GM23338 (cell line): ENCODE results near the gene PIPOX. TPM values are rescaled to one million over a fixed set of nuclear protein-coding genes. Genes with fewer than 3 reads are reported as not detected.

ENCODE experiments used
- ATAC-seq: fragments of 200-7000 bp; cut with Tn5 transposase; 3 replicates; pipeline ENCODE4 v1.9.1; 2020
- DNase-seq: peaks from one replicate; pipeline ENCODE4 v3.0.0-alpha.2; 2015; ENCODE audit warnings: low spot score
- H2AFZ ChIP-seq: fragments of 200-600 bp; sonication (generic); 2 replicates; pipeline ENCODE4 v1.8.0; 2016; ENCODE audit warnings: antibody characterized with exemption, mild to moderate bottlenecking, moderate library complexity
- H3F3A ChIP-seq: fragments of 200-600 bp; sonication (generic); replicated peaks from 2 replicates; pipeline ENCODE4 v1.8.0; 2017; ENCODE audit warnings: antibody characterized with exemption, mixed run types, low read depth
- H3K27ac ChIP-seq: fragments of 200-600 bp; sonication (generic); 2 replicates; pipeline ENCODE4 v1.6.1; 2016; ENCODE audit warnings: low read depth
- H3K27me3 ChIP-seq: fragments of 200-600 bp; sonication (generic); 2 replicates; pipeline ENCODE4 v1.8.0; 2016; ENCODE audit warnings: mild to moderate bottlenecking, mixed run types, moderate library complexity; ENCODE audit not compliant: insufficient read depth
- H3K36me3 ChIP-seq: fragments of 200-600 bp; sonication (generic); 2 replicates; pipeline ENCODE4 v1.8.0; 2016; ENCODE audit warnings: mild to moderate bottlenecking; ENCODE audit not compliant: insufficient read depth
- H3K4me1 ChIP-seq: fragments of 200-600 bp; sonication (generic); 2 replicates; pipeline ENCODE4 v1.8.0; 2016; ENCODE audit warnings: mild to moderate bottlenecking, moderate library complexity; ENCODE audit not compliant: insufficient read depth
- H3K4me2 ChIP-seq: fragments of 200-600 bp; sonication (generic); 2 replicates; pipeline ENCODE4 v1.7.1; 2017; ENCODE audit warnings: mixed run types
- H3K4me3 ChIP-seq: fragments of 200-600 bp; sonication (generic); 2 replicates; pipeline ENCODE4 v1.6.1; 2016; ENCODE audit warnings: mixed run types
- H3K79me2 ChIP-seq: fragments of 200-600 bp; sonication (generic); replicated peaks from 2 replicates; pipeline ENCODE4 v1.8.0; 2017; ENCODE audit warnings: mild to moderate bottlenecking; ENCODE audit not compliant: insufficient read depth
- H3K9me2 ChIP-seq: fragments of 200-600 bp; sonication (generic); 2 replicates; pipeline ENCODE4 v1.8.0; 2017; ENCODE audit not compliant: insufficient read depth
- H4K20me1 ChIP-seq: fragments of 200-600 bp; sonication (generic); replicated peaks from 2 replicates; pipeline ENCODE4 v1.8.0; 2017; ENCODE audit warnings: mild to moderate bottlenecking; ENCODE audit not compliant: insufficient read depth
- H3K27ac Mint-ChIP-seq: 2 replicates; pipeline ENCODE4 v1.8.0; 2020; ENCODE audit warnings: inconsistent platforms, mild to moderate bottlenecking, moderate library complexity, mixed read lengths
- H3K27me3 Mint-ChIP-seq: 3 replicates; pipeline ENCODE4 v1.8.0; 2022; ENCODE audit warnings: low read depth, mild to moderate bottlenecking, moderate library complexity, mixed read lengths, inconsistent platforms; ENCODE audit not compliant: insufficient read depth, poor library complexity
- H3K36me3 Mint-ChIP-seq: 3 replicates; pipeline ENCODE4 v1.8.0; 2021; ENCODE audit warnings: low read depth, mild to moderate bottlenecking, inconsistent platforms, moderate library complexity, mixed read lengths
- H3K4me1 Mint-ChIP-seq: 3 replicates; pipeline ENCODE4 v1.8.0; 2020; ENCODE audit warnings: mild to moderate bottlenecking, inconsistent platforms, mixed read lengths
- H3K4me3 Mint-ChIP-seq: 3 replicates; pipeline ENCODE4 v1.8.0; 2021; ENCODE audit warnings: moderate library complexity, mild to moderate bottlenecking, inconsistent platforms, mixed read lengths
- H3K9me3 Mint-ChIP-seq: 3 replicates; pipeline ENCODE4 v1.8.0; 2020; ENCODE audit warnings: moderate library complexity, mild to moderate bottlenecking, inconsistent platforms, mixed read lengths
- CREB1 ChIP-seq: fragments of 250-450 bp; sonication (Bioruptor Pico); IDR thresholded peaks from 2 replicates; pipeline ENCODE4 v1.5.0; 2020; ENCODE audit warnings: low read depth, mild to moderate bottlenecking, moderate library complexity
- CTCF ChIP-seq, 2 experiments: fragments of 200-600 bp in 1 of 2; sonication (generic) in 1 of 2; conservative IDR thresholded peaks; 2 replicates each; pipeline versions ENCODE4 v1.5.1 to v1.6.1; 2016 to 2017; ENCODE audit warnings: antibody characterized with exemption in 2 of 2, low read depth in 2 of 2, mild to moderate bottlenecking in 2 of 2, moderate library complexity in 1 of 2
- ETS1 ChIP-seq: IDR thresholded peaks from 2 replicates; pipeline ENCODE4 v1.6.1; 2016; ENCODE audit warnings: antibody characterized with exemption
- JUNB ChIP-seq: IDR thresholded peaks from one replicate; pipeline ENCODE4 v1.6.1; 2016; ENCODE audit warnings: antibody characterized with exemption; ENCODE audit not compliant: unreplicated experiment
- NANOG ChIP-seq: IDR thresholded peaks from 2 replicates; pipeline ENCODE4 v1.6.1; 2016; ENCODE audit warnings: antibody characterized with exemption, borderline replicate concordance
- POLR2AphosphoS5 ChIP-seq: IDR thresholded peaks from 2 replicates; pipeline ENCODE4 v1.6.1; 2016; ENCODE audit warnings: antibody characterized with exemption, low read depth
- REST ChIP-seq: IDR thresholded peaks from one replicate; pipeline ENCODE4 v1.6.1; 2018; ENCODE audit warnings: antibody characterized with exemption; ENCODE audit not compliant: unreplicated experiment
- STAT1 ChIP-seq: IDR thresholded peaks from one replicate; pipeline ENCODE4 v1.6.1; 2016; ENCODE audit warnings: antibody characterized with exemption; ENCODE audit not compliant: unreplicated experiment
- ZNF114 ChIP-seq: fragments of 250-450 bp; sonication (Bioruptor Pico); IDR thresholded peaks from 2 replicates; pipeline ENCODE4 v1.5.0; 2020; ENCODE audit warnings: mild to moderate bottlenecking, moderate library complexity
- ZNF331 ChIP-seq: fragments of 250-450 bp; sonication (Bioruptor Pico); IDR thresholded peaks from 2 replicates; pipeline ENCODE4 v1.5.0; 2020; ENCODE audit warnings: low read depth, mild to moderate bottlenecking, moderate library complexity
- polyA plus RNA-seq: library from polyadenylated mRNA; unstranded; fragments of >200 nt; fragmentation: Nextera tagmentation; extraction: Ambion mirVana; gene quantifications from 2 replicates; pipeline ENCODE4 v1.2.1, GENCODE V29; 2016
- total RNA-seq: library from RNA; depleted of rRNA; stranded (reverse); fragments of >200 nt; shearing (Covaris generic); gene quantifications from 2 replicates; pipeline ENCODE4 v1.2.3, GENCODE V29; 2014

Gene PIPOX
- total and polyA plus RNA-seq, 2 experiments from 2014 or later, result 22.6 to 34.6 TPM

GRCh38 chr17:29018788-29019474, 24.0 kb upstream of the PIPOX start (continued):
- TF ChIP-seq ZNF331, result no peak
- TF ChIP-seq CTCF (conservative IDR thresholded peaks at IDR 0.05; ENCODE audit: low read depth in 2 of 2), result no peak
- no peak for TF ChIP-seq ETS1
- no peak for TF ChIP-seq CREB1 (CRISPR knock-in tag)
- TF ChIP-seq JUNB, result no peak
- no peak for TF ChIP-seq NANOG
- TF ChIP-seq POLR2AphosphoS5, result no peak

- H3K9me3 Mint-ChIP-seq, result no peaks in the 10 kb centered on the region
- peaks cover 15% of the 10 kb centered on the region for H3K27me3 Mint-ChIP-seq
- no peaks in the 10 kb centered on the region for H3K79me2 ChIP-seq
- no peaks in the 10 kb centered on the region for H3K36me3 ChIP-seq
- H3K27me3 ChIP-seq, result peaks cover 5% of the 10 kb centered on the region; the same call in 1 of the 2 replicates
- H3K27ac ChIP-seq, result no peak overlapping the region
- H3F3A ChIP-seq, result peaks cover 25% of the 10 kb centered on the region
- peak; percentile 75 for ATAC-seq
- no peaks in the 10 kb centered on the region for H3K36me3 Mint-ChIP-seq
- peaks cover 62% of the 10 kb centered on the region for H3K4me1 ChIP-seq
- H4K20me1 ChIP-seq, result no peaks in the 10 kb centered on the region
- 0 out of 2 replicates have a peak, but pooled peaks cover 4% of the 10 kb centered on the region for H3K9me2 ChIP-seq
- peak overlapping the region; percentile 43 for H3K4me3 ChIP-seq
- peak overlapping the region; percentile 69 for H3K4me2 ChIP-seq
- peak overlapping the region; percentile 1; the same call in 1 of the 2 replicates for H2AFZ ChIP-seq
- H3K4me3 Mint-ChIP-seq, result peak overlapping the region; percentile 56
- TF ChIP-seq NANOG, result no peak
- H3K4me1 Mint-ChIP-seq, result peaks cover 58% of the 10 kb centered on the region
- DNase-seq, result peak; percentile 81
- no peak overlapping the region; the same call in 1 of the 2 replicates for H3K27ac Mint-ChIP-seq
These were observed 23.3 kb upstream of the PIPOX start for GRCh38 chr17:29019475-29020181.

GRCh38 chr17:29020576-29020975, 22.4 kb upstream of the PIPOX start:
- Mint-ChIP-seq H3K27ac (no peak overlapping the region), H3K36me3 (no peaks in the 10 kb centered on the region), H3K27me3 (peaks cover 15% of the 10 kb centered on the region), H3K4me3 (no peak overlapping the region; the same call in 2 of the 3 replicates), H3K9me3 (no peaks in the 10 kb centered on the region), H3K4me1 (peaks cover 52% of the 10 kb centered on the region)
- Histone ChIP-seq H3F3A (peaks cover 25% of the 10 kb centered on the region), H3K4me1 (peaks cover 62% of the 10 kb centered on the region), H3K9me2 (no peaks in the 10 kb centered on the region), H3K4me3 (no peak overlapping the region), H2AFZ (no peak overlapping the region), H3K36me3 (no peaks in the 10 kb centered on the region), H3K27me3 (peaks cover 5% of the 10 kb centered on the region; the same call in 1 of the 2 replicates), H4K20me1 (no peaks in the 10 kb centered on the region), H3K27ac (no peak overlapping the region), H3K79me2 (no peaks in the 10 kb centered on the region), H3K4me2 (peak overlapping the region; percentile 69)
- no peak for ATAC-seq
- DNase-seq, result no peak
- no peak for TF ChIP-seq ZNF114
- no peak for TF ChIP-seq STAT1
- TF ChIP-seq REST, result no peak
